H9 (cell line): Measurements from ENCODE around the gene TRIM38. TPM values are rescaled to one million over a fixed set of nuclear protein-coding genes. Genes with fewer than 3 reads are reported as not detected.

Experiments
- DNase-seq: peaks from one replicate; pipeline ENCODE4 v3.0.0-alpha.2; 2017
- H2AFZ ChIP-seq: one replicate; pipeline ENCODE4 v1.6.1; 2013; ENCODE audit warnings: mild to moderate bottlenecking, low read length, control low read depth, moderate library complexity
- H2AK5ac ChIP-seq: 2 replicates; pipeline ENCODE4 v1.6.1; 2013; ENCODE audit warnings: low read length, control low read depth, mixed read lengths; ENCODE audit not compliant: insufficient read length
- H2BK120ac ChIP-seq: one replicate; pipeline ENCODE4 v1.6.1; 2013; ENCODE audit warnings: low read depth, mild to moderate bottlenecking, low read length, control low read depth, inconsistent platforms; ENCODE audit not compliant: poor library complexity, severe bottlenecking
- H2BK12ac ChIP-seq: 2 replicates; pipeline ENCODE4 v1.6.1; 2013; ENCODE audit warnings: low read length, control low read depth, mixed read lengths, low read depth; ENCODE audit not compliant: insufficient read length
- H2BK15ac ChIP-seq: 2 replicates; pipeline ENCODE4 v1.6.1; 2013; ENCODE audit warnings: low read depth, low read length, control low read depth
- H2BK20ac ChIP-seq: one replicate; pipeline ENCODE4 v1.6.1; 2013; ENCODE audit warnings: low read depth, mild to moderate bottlenecking, low read length, control low read depth, inconsistent platforms; ENCODE audit not compliant: poor library complexity, severe bottlenecking
- H2BK5ac ChIP-seq: 2 replicates; pipeline ENCODE4 v1.6.1; 2013; ENCODE audit warnings: low read length, control low read depth, mixed read lengths; ENCODE audit not compliant: insufficient read length
- H3K14ac ChIP-seq: 2 replicates; pipeline ENCODE4 v1.6.1; 2013; ENCODE audit warnings: low read length, control low read depth; ENCODE audit not compliant: insufficient read depth
- H3K18ac ChIP-seq: 2 replicates; pipeline ENCODE4 v1.6.1; 2013; ENCODE audit warnings: low read depth, mild to moderate bottlenecking, mixed read lengths, low read length, control low read depth; ENCODE audit not compliant: insufficient read length
- H3K23ac ChIP-seq: 2 replicates; pipeline ENCODE4 v1.6.1; 2013; ENCODE audit warnings: low read length, control low read depth, mixed read lengths, low read depth; ENCODE audit not compliant: insufficient read length
- H3K23me2 ChIP-seq: 2 replicates; pipeline ENCODE4 v1.6.1; 2013; ENCODE audit warnings: low read depth, mild to moderate bottlenecking, mixed read lengths, low read length, control low read depth; ENCODE audit not compliant: insufficient read length, poor library complexity, severe bottlenecking
- H3K27ac ChIP-seq: 2 replicates; pipeline ENCODE4 v1.5.1; 2013; ENCODE audit warnings: low read length, control low read depth, mixed read lengths, low read depth; ENCODE audit not compliant: insufficient read length
- H3K27me3 ChIP-seq: 2 replicates; pipeline ENCODE4 v1.6.1; 2013; ENCODE audit warnings: low read length, control low read depth, inconsistent platforms; ENCODE audit not compliant: insufficient read depth
- H3K4ac ChIP-seq: 2 replicates; pipeline ENCODE4 v1.6.1; 2013; ENCODE audit warnings: low read depth, mild to moderate bottlenecking, control low read depth, inconsistent platforms, low read length, moderate library complexity
- H3K4me1 ChIP-seq: 2 replicates; pipeline ENCODE4 v1.6.1; 2013; ENCODE audit warnings: low read length, control low read depth, inconsistent platforms; ENCODE audit not compliant: insufficient read depth
- H3K4me2 ChIP-seq: 2 replicates; pipeline ENCODE4 v1.6.1; 2013; ENCODE audit warnings: low read length, control low read depth, mixed read lengths; ENCODE audit not compliant: insufficient read length, insufficient read depth
- H3K56ac ChIP-seq: 2 replicates; pipeline ENCODE4 v1.6.1; 2013; ENCODE audit warnings: low read depth, mild to moderate bottlenecking, mixed read lengths, low read length, control low read depth; ENCODE audit not compliant: insufficient read length
- H3K79me1 ChIP-seq: 2 replicates; pipeline ENCODE4 v1.6.1; 2013; ENCODE audit warnings: low read depth, mild to moderate bottlenecking, moderate library complexity, low read length, control low read depth, inconsistent platforms; ENCODE audit not compliant: insufficient read depth, poor library complexity, severe bottlenecking
- H3K79me2 ChIP-seq: 2 replicates; pipeline ENCODE4 v1.6.1; 2013; ENCODE audit warnings: low read length, control low read depth, inconsistent platforms; ENCODE audit not compliant: insufficient read depth
- H3K9ac ChIP-seq: 2 replicates; pipeline ENCODE4 v1.6.1; 2013; ENCODE audit warnings: low read length, control low read depth, mixed read lengths; ENCODE audit not compliant: insufficient read length; ENCODE audit errors: extremely low read depth
- H3K9me3 ChIP-seq: one replicate; pipeline ENCODE4 v1.6.1; 2013; ENCODE audit warnings: low read depth, low read length, inconsistent platforms; ENCODE audit not compliant: control insufficient read depth
- H3T11ph ChIP-seq: one replicate; pipeline ENCODE4 v1.6.1; 2013; ENCODE audit warnings: mild to moderate bottlenecking, low read length, control low read depth, inconsistent platforms
- H4K20me1 ChIP-seq: one replicate; pipeline ENCODE4 v1.6.1; 2013; ENCODE audit not compliant: control insufficient read depth, insufficient read length, insufficient read depth
- H4K5ac ChIP-seq: 2 replicates; pipeline ENCODE4 v1.6.1; 2013; ENCODE audit warnings: low read depth, mild to moderate bottlenecking, mixed read lengths, low read length, control low read depth; ENCODE audit not compliant: insufficient read length
- H4K8ac ChIP-seq: replicated peaks from 2 replicates; pipeline ENCODE4 v1.6.1; 2013; ENCODE audit warnings: low read length, control low read depth, mixed read lengths, low read depth; ENCODE audit not compliant: insufficient read length
- H4K91ac ChIP-seq: 2 replicates; pipeline ENCODE4 v1.6.1; 2013; ENCODE audit warnings: low read depth, mild to moderate bottlenecking, moderate library complexity, mixed read lengths, low read length, control low read depth; ENCODE audit not compliant: insufficient read length
- H3K27ac Mint-ChIP-seq, 3 experiments: 2 replicates in 2 of 3; 3 replicates in 1 of 3; pipeline ENCODE4 v1.8.0; 2020 to 2021; ENCODE audit warnings: mixed read lengths in 3 of 3, mild to moderate bottlenecking in 1 of 3, moderate library complexity in 1 of 3
- H3K27me3 Mint-ChIP-seq: 2 replicates; pipeline ENCODE4 v1.8.0; 2021; ENCODE audit warnings: low read depth, mild to moderate bottlenecking, moderate library complexity, mixed read lengths
- H3K36me3 Mint-ChIP-seq, 3 experiments: 2 replicates in 2 of 3; 3 replicates in 1 of 3; pipeline ENCODE4 v1.8.0; 2020 to 2021; ENCODE audit warnings: low read depth in 3 of 3, mixed read lengths in 3 of 3; ENCODE audit not compliant: insufficient read depth in 1 of 3
- H3K4me1 Mint-ChIP-seq, 2 experiments: 2 replicates each; pipeline ENCODE4 v1.8.0; 2020; ENCODE audit warnings: mixed read lengths in 2 of 2
- H3K4me3 Mint-ChIP-seq, 2 experiments: 2 replicates in 1 of 2; 3 replicates in 1 of 2; pipeline ENCODE4 v1.8.0; 2020 to 2021; ENCODE audit warnings: mild to moderate bottlenecking in 2 of 2, mixed read lengths in 2 of 2, moderate library complexity in 1 of 2
- H3K9me3 Mint-ChIP-seq, 2 experiments: 2 replicates in 1 of 2; 3 replicates in 1 of 2; pipeline ENCODE4 v1.8.0; 2020; ENCODE audit warnings: mild to moderate bottlenecking in 2 of 2, mixed read lengths in 2 of 2, moderate library complexity in 1 of 2
- WGBS: extraction: QIAGEN DNeasy Blood & Tissue Kit; methylation state at CpG from one replicate; pipeline ENCODE4 v1.1.7; 2013; ENCODE audit warnings: missing lambda C conversion rate, low lambda C conversion rate, mixed read lengths; ENCODE audit not compliant: insufficient read length; ENCODE audit errors: extremely low coverage; 5-methylcytosine and 5-hydroxymethylcytosine counted together
- total RNA-seq: library from RNA; stranded (reverse); gene quantifications from 2 replicates; pipeline ENCODE4 v1.2.1, GENCODE V29; 2021
- TF ChIP-seq, protein P1 (sequence below): fragments of 200-600 bp; sonication (generic); conservative IDR thresholded peaks from 3 replicates; pipeline ENCODE4 v1.8.0; 2021; ENCODE audit warnings: antibody characterized with exemption, mild to moderate bottlenecking

The TRIM38 gene
- total RNA-seq, 1 experiment from 2014 or later = 0.61 TPM

GRCh38 chr6:25918083-25918683 is 44.4 kb upstream of the TRIM38 start:
- Histone ChIP-seq H4K8ac (no peak overlapping the region), H2BK120ac (no peak overlapping the region), H3K23me2 (no peaks in the 10 kb centered on the region), H2AK5ac (no peak overlapping the region), H4K5ac (no peak overlapping the region), H3K9me3 (no peaks in the 10 kb centered on the region), H4K20me1 (no peaks in the 10 kb centered on the region), H2BK20ac (no peak overlapping the region), H3K56ac (no peak overlapping the region), H3K27ac (no peak overlapping the region), H3K79me2 (no peaks in the 10 kb centered on the region), H3K18ac (no peak overlapping the region), H2BK12ac (no peak overlapping the region), H3K14ac (no peak overlapping the region), H3K4me1 (no peaks in the 10 kb centered on the region), H4K91ac (no peak overlapping the region), H2BK15ac (no peak overlapping the region), H3K27me3 (no peaks in the 10 kb centered on the region), H3T11ph (no peak overlapping the region), H3K79me1 (no peaks in the 10 kb centered on the region), H2BK5ac (no peak overlapping the region), H3K23ac (no peak overlapping the region), H3K4me2 (no peak overlapping the region), H2AFZ (no peak overlapping the region), H3K9ac (no peak overlapping the region), H3K4ac (no peak overlapping the region)
- Mint-ChIP-seq H3K27me3 (no peaks in the 10 kb centered on the region), H3K4me1 (peaks cover 3 to 5% of the 10 kb centered on the region in 2 experiments; a peak in 2 of 4 replicates), H3K4me3 (no peak overlapping the region), H3K9me3 (no peaks in the 10 kb centered on the region), H3K27ac (no peak overlapping the region), H3K36me3 (no peaks in the 10 kb centered on the region)
- TF ChIP-seq, protein P1, sequence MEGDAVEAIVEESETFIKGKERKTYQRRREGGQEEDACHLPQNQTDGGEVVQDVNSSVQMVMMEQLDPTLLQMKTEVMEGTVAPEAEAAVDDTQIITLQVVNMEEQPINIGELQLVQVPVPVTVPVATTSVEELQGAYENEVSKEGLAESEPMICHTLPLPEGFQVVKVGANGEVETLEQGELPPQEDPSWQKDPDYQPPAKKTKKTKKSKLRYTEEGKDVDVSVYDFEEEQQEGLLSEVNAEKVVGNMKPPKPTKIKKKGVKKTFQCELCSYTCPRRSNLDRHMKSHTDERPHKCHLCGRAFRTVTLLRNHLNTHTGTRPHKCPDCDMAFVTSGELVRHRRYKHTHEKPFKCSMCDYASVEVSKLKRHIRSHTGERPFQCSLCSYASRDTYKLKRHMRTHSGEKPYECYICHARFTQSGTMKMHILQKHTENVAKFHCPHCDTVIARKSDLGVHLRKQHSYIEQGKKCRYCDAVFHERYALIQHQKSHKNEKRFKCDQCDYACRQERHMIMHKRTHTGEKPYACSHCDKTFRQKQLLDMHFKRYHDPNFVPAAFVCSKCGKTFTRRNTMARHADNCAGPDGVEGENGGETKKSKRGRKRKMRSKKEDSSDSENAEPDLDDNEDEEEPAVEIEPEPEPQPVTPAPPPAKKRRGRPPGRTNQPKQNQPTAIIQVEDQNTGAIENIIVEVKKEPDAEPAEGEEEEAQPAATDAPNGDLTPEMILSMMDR = no peak
- WGBS = no CpG with 5 or more reads among the region's 5 CpGs
- DNase-seq = no peak
